Testis (tissue), 2 donors: ENCODE measurements around the gene C19orf73.
"Not testable (repeated sequence)": the region's sequence is repeated elsewhere in the genome, so short reads cannot be mapped to it uniquely, and the experiment has no call there.

Source experiments
- POLR2A ChIP-seq: fragments of 450-650 bp; IDR thresholded peaks from one replicate; pipeline ENCODE4 v1.6.1; 2017; ENCODE audit warnings: antibody characterized with exemption, mild to moderate bottlenecking, moderate library complexity
- TF ChIP-seq, protein P1 (sequence below), 3 experiments: fragments of 450-650 bp in 2 of 3; fragments of 200-600 bp in 1 of 3; sonication (generic) in 1 of 3; IDR thresholded peaks; one replicate each; pipeline ENCODE4 v1.5.1; 2016 to 2019; ENCODE audit warnings: antibody characterized with exemption in 3 of 3, mild to moderate bottlenecking in 2 of 3, moderate library complexity in 1 of 3

DNA sequence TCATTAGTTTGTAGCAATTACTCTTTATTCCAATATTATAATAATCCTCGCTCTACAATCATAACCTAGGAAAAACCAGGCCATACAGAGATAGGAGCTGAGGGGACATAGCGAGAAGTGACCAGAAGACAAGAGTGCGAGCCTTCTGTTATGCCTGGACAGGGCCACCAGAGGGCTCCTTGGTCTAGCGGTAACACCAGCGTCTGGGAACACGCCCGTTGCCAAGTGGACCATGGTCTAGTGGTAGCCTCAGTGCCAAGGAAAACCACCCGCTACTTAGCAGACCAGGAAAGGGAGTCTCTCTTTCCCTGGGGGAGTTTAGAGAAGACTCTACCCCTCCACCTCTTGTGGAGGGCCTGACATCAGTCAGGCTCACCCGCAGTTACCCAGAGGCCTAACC lies 44.1 kb downstream of the C19orf73 start:
- TF ChIP-seq, protein P1, sequence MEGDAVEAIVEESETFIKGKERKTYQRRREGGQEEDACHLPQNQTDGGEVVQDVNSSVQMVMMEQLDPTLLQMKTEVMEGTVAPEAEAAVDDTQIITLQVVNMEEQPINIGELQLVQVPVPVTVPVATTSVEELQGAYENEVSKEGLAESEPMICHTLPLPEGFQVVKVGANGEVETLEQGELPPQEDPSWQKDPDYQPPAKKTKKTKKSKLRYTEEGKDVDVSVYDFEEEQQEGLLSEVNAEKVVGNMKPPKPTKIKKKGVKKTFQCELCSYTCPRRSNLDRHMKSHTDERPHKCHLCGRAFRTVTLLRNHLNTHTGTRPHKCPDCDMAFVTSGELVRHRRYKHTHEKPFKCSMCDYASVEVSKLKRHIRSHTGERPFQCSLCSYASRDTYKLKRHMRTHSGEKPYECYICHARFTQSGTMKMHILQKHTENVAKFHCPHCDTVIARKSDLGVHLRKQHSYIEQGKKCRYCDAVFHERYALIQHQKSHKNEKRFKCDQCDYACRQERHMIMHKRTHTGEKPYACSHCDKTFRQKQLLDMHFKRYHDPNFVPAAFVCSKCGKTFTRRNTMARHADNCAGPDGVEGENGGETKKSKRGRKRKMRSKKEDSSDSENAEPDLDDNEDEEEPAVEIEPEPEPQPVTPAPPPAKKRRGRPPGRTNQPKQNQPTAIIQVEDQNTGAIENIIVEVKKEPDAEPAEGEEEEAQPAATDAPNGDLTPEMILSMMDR (IDR thresholded peaks at IDR 0.05): peak; percentile 41 to 69 (median 60)
- not testable (repeated sequence) for TF ChIP-seq POLR2A
